ENCODE data around the gene TMEM245.
A peak's percentile ranks its signal among the peaks of the same experiment; 100 is the strongest.

Gene TMEM245

DNA sequence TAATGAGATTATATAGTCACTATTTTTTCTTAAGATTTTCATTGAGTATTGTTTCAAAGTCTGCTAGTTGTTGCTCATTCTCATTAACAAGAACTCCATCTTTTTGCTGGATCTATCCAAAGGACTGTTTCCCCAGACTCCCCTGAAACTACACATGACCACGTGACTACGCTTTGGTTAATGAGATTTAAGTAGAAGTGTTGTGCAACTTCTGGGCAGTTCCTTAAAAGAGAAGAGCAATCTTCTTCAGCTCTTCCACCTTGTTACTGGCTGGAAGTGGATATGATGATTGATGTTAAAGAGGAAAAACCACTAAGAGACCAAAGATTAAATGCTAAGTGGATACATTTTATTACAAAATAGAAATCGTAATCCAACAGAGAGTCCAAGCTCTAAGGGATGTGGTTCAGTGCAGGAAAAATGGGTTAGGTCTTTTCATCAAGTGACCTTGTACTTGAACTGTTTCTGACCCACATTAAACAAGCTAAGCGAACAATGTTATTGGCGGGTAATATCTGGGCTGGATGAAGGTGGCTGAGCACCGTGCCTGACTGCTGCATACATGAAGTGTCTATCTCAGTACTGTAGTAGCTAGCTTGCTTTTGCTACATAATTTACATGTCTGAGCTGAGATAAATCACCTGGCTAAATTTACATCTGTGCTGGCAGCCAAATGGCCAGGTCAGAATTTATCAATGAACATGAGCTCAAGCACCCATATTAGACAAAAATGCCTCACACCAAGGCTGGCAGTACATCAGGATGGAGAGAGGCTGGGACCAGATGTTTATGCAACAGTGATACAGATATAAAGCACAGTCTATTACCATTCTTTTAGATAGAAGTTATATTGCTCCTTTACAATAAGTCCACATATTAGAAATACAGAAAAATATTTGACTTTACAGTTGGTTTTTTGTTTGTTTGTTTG lies 98.9 kb downstream of the TMEM245 start:
- no peak for DNase-seq (ENCODE audit: low read depth)

DNA sequence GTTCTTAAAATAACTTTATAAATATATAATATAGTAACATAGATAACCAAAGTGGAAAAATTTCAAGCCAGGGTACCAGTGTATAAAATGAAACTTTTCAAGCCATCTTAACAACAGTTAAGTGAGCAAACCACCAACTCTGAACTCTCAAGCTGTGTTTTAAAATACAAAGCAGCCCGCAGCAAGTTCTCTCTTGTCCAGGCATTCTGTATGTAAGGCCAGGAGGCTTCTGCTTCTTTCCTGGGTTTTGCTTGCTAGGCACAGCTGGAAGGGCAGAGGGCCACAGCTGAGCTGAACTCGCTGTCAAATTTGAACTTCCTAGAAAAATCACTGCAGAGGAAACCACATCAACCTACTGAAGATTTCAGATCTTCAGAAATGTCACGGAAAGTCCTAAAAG lies 99.6 kb downstream of the TMEM245 start:
- no peak for DNase-seq (ENCODE audit: low read depth)

DNA sequence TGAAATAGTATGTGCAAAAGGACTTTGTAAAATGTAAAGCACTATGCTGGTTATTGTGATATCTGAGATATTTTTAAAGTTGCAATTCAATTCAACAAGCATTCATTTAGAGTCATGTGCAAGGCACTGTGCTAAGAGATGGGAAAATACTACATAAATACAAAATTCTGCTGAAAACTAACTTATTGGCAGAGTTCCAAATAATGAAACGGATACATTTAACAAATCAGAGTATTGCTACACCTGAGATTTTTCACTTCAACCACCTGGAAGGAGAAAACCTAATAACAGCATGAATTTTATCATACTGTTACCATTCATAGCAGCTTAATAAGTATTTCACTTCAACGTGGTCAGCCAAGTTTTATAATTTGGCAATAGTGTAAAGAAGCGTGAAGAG lies 100.3 kb downstream of the TMEM245 start:
- DNase-seq (ENCODE audit: low read depth) = no peak

DNA sequence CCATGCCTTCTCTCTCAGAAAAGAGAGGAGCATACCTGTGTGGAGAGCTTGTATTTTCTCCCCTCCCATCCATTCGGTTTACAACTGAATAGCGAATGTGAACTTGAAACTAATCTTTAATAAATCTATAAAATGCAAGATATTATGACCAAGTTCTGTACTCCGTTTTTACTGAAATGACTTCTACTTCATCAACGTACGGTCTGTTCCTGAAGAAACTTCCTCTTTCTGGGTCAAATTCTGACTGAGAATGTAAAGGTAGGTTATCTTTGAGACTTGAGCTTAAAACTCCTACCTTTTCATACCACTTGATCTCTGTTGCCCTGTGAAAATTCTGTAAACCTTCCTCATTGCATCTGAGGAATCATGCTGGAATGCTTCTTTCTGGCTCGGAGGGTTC lies 102.3 kb downstream of the TMEM245 start:
- no peak for DNase-seq (ENCODE audit: low read depth)

DNA sequence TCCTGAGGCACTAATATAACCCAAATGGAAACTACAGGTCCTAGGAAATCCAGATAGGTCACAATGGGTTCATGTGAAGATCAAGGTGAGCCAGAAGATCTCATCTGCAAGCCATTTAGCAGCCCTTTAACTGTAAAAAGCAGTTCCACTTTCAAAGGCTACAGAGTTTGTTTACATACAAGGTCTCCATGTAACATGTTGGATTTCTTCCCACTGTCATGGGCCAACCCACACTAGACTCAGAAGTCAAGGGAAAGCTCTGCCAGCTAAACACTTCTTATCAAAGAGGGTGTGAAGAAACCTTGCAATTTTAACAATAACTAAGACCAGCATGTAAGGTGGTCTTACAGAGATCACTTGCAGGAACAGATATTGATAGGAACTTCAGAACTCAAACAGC lies 102.7 kb downstream of the TMEM245 start:
- no peak for DNase-seq (ENCODE audit: low read depth)

DNA sequence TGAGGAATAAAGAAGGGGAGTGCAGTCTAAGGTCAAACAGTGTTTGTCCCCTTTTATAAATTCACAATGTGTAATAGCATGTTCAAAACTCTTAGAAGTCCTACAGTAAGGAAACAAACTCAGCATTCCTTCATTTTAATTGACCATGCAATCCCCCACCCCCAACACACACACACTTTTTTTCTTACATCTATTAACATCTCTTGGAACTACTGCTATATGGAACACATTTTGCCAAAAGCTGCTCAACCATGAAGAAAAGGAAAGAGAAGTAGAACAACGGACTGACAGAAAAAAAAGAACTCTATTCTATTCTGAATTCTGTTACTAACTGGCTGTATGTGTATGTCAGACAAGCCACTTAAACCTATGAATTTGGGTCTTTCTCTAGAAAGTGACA lies 103.6 kb downstream of the TMEM245 start:
- DNase-seq (ENCODE audit: low read depth) = no peak

DNA sequence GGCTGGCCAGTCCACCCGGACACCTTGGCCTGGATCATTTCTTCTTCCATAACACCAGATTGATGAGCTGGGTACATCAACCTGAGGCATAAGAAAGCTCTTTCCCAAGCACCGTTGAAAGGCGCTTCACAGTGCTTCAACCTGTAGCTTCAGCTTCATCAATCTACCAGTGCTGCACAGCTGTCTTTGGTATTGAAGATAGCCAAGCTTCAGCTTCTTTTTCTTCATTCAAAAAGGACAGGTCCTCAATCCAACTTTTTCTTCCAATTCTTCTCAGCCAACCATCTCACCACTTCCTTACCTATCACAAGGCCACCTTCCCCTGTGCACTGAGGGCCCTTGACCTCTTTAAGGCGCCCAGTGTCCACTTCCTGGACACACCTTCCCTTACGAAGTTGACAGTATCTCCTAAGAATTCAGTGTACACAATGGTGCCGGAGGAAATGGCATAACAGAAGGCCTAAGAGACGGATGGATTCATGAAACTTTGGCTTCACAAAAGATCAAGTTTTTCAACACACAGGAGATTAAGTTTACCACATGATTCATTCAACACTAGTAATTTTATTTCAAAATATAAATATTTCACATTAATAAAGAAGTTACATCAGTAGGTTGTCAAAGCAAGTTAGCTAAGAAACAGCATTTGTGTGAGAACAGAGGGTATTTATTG lies 105.0 kb downstream of the TMEM245 start:
- no peak for DNase-seq (ENCODE audit: low read depth)

DNA sequence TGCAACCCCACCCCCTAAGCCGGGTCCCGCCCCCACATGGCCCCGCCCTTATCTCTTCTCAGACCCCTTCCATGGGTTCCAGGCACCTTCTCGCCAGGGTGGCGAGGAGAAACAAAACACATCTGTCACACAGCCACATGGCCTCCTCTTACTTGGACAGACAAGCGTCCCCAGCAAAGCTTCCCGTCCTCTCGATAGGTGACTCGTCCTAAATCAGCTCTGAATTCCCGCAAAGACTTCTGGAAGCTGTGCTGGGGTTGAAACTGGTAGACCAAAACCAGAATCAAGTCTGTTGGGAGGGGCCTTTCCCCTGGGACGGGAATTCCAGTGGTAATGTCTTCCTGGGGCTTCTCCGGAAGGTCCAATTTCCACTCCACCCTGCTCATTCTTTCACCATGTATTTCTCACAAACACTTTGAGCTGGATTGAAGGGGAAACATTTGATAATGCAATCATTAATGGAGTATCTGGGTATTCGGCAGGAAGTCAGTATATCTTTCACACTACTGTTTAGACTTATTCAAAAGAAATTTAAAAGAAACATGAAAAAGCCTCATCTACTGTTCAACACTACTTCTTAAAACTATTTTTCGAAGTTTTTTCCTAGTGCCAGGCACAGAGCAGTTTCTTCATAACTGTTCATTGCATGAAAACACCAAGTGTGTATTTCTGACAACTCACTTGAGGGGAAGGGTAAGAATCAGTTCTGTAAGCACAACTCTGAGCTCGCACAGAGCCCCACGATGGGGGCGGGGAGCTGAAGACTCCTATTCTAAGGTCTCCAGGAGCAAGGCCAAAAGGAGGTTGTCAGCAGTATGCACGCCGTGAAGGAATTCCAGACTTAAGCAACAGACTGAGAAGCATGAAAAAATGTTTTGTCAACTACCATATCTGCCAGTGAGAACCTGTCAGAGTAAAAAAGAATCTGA lies 105.8 kb downstream of the TMEM245 start:
- DNase-seq (ENCODE audit: low read depth) = no peak

DNA sequence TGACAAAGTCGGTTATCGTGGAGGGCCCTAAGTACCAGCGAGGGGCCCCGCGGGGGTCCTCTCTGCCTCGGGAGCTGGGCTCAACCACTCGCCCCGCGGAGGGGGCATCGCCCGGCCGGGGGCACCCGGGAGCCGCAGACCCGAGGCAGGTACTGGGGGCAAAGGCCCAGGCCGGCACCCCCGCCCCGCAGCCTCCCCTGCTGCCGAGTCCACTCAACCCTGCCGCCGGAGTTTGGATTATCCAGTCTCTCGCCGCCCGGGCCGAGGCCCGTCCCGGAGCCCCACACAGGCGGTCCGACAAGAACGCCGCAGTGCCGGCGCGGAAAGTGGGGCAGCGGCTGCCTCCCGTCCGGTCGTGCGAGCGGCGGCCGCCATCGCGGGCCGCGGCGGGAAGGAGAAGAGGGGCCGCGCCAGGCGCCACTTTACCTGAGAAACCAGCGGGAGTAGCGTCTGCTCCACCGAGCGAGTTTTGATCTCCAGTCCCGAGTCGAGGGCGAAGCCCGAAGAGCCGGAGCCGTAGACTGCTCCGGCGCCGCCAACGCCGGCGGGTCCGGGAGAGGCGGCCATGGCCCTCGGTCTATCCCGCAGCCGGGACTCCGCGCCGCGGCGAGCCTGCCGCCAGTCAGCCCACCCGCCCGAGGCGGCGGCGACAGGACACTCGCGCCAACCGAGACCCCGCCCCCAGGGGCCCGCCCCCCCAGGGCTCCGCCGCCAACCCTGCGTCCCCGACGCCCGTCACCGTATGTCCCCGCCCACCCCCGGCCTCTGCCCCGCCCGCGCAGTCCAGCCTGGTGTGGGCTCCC lies 106.7 kb downstream of the TMEM245 start, which contains the start of gene CTNNAL1:
TSS of gene CTNNAL1 (minus strand) at position 624 of the 803 bp plus-strand sequence. CDS start at position 567, 57 bp downstream.
- peak; percentile 80 for DNase-seq (ENCODE audit: low read depth)

DNA sequence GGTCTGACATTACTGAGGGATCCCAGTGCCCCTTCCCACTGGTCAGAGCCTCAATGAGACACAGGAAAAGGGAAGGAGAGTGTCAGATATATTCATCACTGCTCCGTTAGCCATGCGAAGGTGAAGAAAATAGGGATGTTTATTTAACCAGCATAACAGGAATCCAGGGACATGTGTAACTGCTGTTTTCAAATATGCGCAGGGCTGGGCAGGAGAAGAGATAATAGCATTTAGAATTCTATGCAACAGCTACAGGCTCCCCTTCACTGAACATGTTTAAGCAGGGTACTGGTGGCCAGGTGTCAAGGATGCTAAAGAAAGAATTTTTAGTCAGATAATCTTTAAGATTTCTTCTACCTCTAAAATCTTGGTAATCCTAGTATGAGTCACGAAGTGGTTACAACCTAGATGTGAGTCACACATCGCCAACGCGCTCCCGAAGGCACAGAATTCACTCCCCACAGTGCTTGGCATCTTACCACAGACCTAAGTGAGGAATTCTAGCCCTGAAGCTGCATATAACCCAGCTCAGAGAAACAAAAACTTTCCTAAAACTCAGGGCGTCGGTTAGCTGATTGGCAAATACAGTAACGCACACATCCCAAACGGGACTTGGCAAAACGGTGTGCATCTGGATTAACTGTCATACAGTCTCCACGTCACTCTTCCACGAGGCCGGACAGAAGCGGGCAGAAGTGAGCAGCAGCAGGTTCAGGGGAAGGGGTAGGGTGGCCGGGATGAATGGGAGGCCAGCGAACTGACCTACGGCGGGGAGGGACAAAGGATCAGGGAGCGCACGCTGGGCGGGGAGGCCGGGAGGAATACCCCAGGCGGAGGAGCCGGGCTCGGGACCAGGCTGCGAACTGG lies 107.5 kb downstream of the TMEM245 start:
- DNase-seq (ENCODE audit: low read depth) = peak; percentile 44

DNA sequence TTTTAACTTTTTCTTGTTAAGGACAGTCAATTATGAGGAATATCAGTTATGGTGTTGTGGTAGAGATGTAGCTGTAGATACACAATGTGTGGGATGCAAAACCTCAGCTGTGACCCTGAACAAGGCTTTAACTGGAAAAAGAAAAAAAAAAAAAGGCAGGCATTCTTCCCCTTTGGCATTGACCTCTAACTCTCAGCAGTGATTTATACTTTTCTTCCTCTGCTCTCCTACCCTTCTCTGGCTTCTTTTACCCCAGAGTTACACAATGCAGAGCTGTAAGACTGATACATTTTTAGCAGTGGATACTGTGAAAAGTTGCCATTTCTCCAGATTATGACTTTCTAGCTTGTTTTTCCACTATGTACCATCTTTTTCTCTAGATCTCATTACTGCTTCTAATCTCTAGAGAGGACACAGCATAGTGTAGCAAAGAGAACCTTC lies 108.5 kb downstream of the TMEM245 start:
- DNase-seq (ENCODE audit: low read depth) = no peak

DNA sequence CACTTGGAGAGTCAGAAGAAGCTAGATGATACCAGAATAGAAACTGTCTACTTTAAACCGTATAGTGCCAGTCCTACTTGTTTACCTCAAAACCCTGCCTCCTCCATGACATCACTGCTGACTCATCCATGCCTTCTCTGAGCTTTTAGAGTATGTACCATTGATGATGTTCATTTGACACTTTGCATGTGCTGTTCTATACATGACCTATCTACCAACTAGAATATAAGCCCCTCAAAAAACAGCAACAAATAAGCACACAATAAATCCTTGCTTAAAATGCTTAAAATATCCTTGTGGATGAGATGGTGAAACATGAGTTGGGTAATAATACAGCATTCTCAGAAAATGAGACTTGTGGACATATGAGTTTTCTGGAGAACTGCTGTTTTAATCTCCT lies 109.0 kb downstream of the TMEM245 start:
- DNase-seq (ENCODE audit: low read depth) = peak; percentile 43

DNA sequence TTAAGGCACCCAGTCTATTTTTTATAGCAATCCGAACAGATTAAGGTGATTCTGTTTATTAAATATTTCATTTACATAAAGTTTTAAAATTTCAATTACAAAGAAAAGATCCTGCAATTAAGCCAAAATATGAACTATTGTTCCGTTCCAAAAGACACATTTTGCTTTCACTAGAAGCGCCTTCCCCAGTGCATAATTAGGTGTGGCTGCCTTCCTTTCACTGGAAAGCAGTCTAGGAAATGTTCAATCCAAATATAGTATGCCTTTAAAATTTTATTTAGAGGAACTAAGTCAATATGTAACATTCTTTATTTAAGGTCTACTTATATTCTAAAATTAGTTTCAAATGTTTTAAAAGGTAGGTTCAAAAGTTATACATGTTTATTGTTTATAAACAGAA lies 114.1 kb downstream of the TMEM245 start:
- no peak for DNase-seq (ENCODE audit: low read depth)

DNA sequence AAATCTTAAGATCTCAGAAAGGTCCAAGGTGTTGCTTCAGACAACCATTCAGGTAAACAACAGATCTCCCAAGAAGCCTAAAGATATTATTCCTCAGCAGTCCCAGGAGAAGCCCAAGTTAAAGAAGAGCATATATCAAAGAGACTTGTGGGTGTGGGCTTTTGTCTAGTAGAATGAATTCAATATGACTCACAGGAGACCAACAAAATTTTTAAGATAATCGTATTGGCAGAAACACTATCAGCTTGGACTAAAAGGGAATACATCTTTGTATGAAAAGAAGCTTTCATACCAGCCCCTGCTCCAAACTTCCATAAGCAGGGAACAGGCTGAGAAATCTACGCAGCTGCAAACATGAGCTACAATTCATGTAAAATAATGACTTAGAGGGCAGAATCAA lies 116.6 kb downstream of the TMEM245 start:
- no peak for DNase-seq (ENCODE audit: low read depth)

DNA sequence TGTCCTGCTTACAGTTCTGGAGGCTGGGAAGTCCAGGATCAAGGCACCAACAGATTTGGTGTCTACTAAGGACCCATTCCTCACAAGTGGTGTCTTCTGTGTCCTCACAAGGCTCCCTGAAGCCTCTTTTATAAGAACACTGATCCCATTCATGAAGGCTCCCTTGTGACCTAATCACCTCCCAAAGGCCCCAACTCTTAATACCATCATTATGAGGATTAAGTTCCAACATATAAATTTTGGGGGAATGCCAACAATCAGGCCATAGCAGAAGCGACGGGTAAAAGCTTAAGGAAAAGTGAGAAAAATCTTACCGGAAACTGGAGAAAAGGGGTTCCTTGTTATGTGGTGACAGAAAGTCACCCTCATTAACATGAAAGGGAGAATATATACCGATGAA lies 117.6 kb downstream of the TMEM245 start:
- no peak for DNase-seq (ENCODE audit: low read depth)

DNA sequence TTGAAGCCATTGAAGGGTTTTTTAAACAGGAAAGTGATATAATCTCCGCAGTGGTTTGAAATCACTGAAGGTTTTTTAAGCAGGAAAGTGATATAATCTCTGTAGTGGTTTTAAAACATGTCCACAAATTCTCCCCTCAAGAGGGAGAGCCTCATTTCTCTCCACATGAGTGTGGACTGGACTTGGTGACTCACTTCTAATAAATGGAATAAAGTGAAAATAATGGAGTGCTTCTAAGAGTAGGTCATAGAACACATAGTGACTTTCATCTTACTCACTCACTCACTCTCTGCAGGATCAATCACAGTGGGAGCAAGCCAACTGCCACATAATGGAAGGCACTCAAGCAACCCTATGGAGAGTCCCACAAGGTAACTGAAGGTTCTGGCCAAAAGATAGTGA lies 118.5 kb downstream of the TMEM245 start:
- no peak for DNase-seq (ENCODE audit: low read depth)

DNA sequence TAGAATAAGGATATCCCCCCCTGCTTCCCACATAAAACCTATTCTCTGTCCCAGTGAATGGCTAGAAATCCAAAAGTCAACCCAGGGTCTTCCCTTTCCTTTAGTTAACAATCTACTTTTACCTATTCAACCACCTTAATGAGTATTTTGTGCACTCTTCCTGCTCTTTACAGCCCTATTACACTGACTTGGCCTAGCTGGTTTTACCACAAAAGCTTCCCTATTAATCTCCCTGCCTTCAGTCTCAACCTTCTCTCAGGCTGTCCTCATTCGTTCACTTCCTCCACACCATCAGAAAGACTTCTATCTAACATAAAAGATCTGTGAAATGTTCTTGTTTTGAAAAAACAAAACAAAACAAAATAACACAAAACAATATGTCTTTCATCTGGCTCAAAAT lies 122.6 kb downstream of the TMEM245 start:
- no peak for DNase-seq (ENCODE audit: low read depth)

DNA sequence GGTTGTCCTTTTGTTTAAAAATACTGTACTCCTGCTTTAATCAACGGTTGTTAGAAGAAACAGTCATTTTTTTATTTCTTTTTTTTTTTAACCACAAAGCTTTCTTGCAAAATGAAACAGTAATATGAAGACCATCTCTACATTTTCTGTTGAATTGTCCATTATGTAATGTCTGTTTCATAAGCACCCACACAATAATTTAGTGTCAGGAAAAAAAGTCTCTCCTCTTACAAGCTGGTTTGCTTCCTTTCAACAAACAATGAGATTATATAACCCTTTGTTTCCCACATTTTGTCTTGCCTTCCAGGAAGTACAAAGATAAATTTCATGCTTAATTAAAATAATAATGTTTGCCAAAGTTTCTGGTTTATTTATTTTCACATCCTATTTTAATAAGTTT lies 123.1 kb downstream of the TMEM245 start:
- DNase-seq (ENCODE audit: low read depth) = no peak

DNA sequence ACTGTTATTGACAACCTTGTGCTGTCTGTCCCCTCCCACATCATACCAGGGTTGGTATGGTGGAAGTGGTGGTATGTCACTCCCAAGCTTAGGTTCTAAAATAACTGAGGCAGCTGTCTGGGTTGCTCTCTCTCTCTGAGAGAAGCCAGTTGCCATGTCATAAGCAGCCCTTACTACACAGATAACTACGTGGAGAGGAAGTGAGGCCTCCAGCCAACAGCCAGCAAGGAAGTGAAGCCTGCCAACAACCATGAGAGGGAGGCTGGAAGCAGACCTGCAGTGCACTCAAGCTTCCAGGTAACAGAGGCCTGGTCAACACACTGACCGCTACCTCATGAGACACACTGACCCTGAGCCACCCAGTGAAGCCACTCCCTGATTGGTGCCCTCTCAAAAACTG lies 125.1 kb downstream of the TMEM245 start:
- no peak for DNase-seq (ENCODE audit: low read depth)

DNA sequence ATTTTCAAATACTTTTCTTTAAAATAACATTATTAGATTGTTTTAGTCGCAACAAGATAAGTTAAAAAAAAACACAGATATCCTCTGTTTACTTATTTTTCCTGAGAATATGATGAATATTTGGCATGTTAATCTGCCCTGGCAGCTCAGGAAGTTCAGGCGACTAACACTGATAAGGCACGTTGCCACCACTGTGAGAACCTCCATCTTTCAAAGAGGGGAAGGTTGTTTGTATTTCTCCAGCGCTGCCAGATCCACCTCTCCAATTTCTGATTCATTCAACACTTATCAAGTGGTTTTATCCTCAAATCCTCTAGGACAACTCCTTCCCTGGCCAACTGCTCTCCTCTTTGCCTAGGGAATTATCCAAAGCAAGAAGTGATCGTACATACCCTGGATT lies 128.3 kb downstream of the TMEM245 start:
- no peak for DNase-seq (ENCODE audit: low read depth)
